GM19438 (cell line): ENCODE results near the gene TFDP2.
"Not testable (repeated sequence)": the region's sequence is repeated elsewhere in the genome, so short reads cannot be mapped to it uniquely, and the experiment has no call there.

Source experiments
- ATAC-seq: cut with Tn5 transposase; IDR thresholded peaks from one replicate; pipeline ENCODE4 v1.9.1; 2021; ENCODE audit warnings: low read depth; ENCODE audit not compliant: unreplicated experiment

Gene TFDP2

GRCh38 chr3:142127941-142128658, 21.2 kb downstream of the TFDP2 start:
- no peak for ATAC-seq

- no peak for ATAC-seq
These were observed 25.1 kb downstream of the TFDP2 start for GRCh38 chr3:142124243-142124642.

GRCh38 chr3:142120707-142121106, 28.6 kb downstream of the TFDP2 start:
- no peak for ATAC-seq

GRCh38 chr3:142118911-142119310, 30.4 kb downstream of the TFDP2 start:
- no peak for ATAC-seq

GRCh38 chr3:142117056-142117851, 32.1 kb downstream of the TFDP2 start:
- no peak for ATAC-seq

GRCh38 chr3:142115867-142116668, 33.3 kb downstream of the TFDP2 start:
- ATAC-seq, result no peak

- no peak for ATAC-seq
These were observed 36.7 kb downstream of the TFDP2 start for GRCh38 chr3:142112601-142113000.

GRCh38 chr3:142106548-142106947, 42.8 kb downstream of the TFDP2 start:
- no peak for ATAC-seq

GRCh38 chr3:142105991-142106390, 43.4 kb downstream of the TFDP2 start:
- ATAC-seq, result no peak

GRCh38 chr3:142104763-142105162, 44.6 kb downstream of the TFDP2 start:
- no peak for ATAC-seq

GRCh38 chr3:142098964-142099363, 50.4 kb downstream of the TFDP2 start:
- no peak for ATAC-seq

GRCh38 chr3:142097099-142097843, 52.1 kb downstream of the TFDP2 start:
- no peak for ATAC-seq

- ATAC-seq, result no peak
These were observed 53.5 kb downstream of the TFDP2 start for GRCh38 chr3:142095841-142096240.

GRCh38 chr3:142088925-142089324, 60.4 kb downstream of the TFDP2 start:
- ATAC-seq, result not testable (repeated sequence)

GRCh38 chr3:142088522-142088921, 60.8 kb downstream of the TFDP2 start:
- no peak for ATAC-seq

GRCh38 chr3:142087676-142088075, 61.7 kb downstream of the TFDP2 start:
- ATAC-seq, result no peak

- ATAC-seq, result no peak
These were observed 62.7 kb downstream of the TFDP2 start for GRCh38 chr3:142086581-142087090.

GRCh38 chr3:142081178-142081577, 68.2 kb downstream of the TFDP2 start:
- no peak for ATAC-seq

- no peak for ATAC-seq
These were observed 71.4 kb downstream of the TFDP2 start for GRCh38 chr3:142077859-142078500.
